ENCODE measurements around the gene KCNH5.

The KCNH5 gene

DNA sequence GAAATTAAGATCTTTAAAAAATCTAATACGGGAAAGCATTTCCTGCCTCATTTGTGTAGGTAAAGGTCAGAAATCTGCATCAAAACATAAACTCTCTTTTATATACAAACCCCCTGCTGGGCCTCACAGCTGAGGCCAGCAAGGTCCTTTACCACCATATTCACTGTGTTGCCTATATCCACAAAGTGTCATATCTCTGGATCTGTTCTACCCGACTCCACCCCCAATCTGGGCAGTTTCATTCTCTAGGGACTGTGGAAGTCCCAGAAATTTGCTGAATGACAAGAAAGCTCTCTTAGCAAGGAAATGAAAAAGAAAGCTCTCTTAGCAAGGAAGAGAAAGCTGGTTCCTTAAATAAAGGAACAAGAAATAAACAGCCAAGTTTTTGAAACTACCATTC, 301.7 kb downstream of the KCNH5 start:
- Histone ChIP-seq H3K4me3 (ENCODE audit: low read depth in 1 of 2, low read length in 2 of 2) (no peak overlapping the region), H3K36me3 (ENCODE audit: control insufficient read depth in 1 of 2, insufficient read depth in 2 of 2, low read length in 2 of 2) (no peaks in the 10 kb centered on the region), H3K27ac (ENCODE audit: low read length) (no peak overlapping the region), H3K27me3 (ENCODE audit: low read depth, low read length) (no peaks in the 10 kb centered on the region), H3K4me1 (ENCODE audit: control insufficient read depth in 1 of 2, insufficient read depth in 2 of 2, low read length in 2 of 2) (no peaks in the 10 kb centered on the region), H3K9me3 (ENCODE audit: control insufficient read depth in 1 of 2, low read length in 2 of 2) (no peaks in the 10 kb centered on the region)

DNA sequence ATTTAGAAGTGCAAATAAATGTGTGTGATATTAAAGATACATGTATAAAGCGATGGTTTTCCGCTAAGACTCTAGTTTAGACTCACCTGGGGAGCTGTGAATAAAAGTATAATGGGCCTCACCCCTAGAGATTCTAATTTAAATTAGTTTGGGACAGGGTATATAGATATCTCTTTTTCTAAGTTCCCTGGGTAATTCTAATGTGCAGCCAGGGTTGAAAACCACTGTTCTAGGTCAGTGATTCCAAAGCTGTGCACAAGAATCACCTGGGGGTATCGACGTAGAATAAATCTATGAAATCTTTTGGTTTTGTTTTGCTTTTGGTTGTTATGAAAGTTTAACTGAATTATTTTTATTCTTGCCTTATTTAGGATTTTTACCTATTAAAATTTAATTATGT, 302.1 kb downstream of the KCNH5 start:
- Histone ChIP-seq H3K27ac (ENCODE audit: low read length) (no peak overlapping the region), H3K4me3 (ENCODE audit: low read depth in 1 of 2, low read length in 2 of 2) (no peak overlapping the region), H3K9me3 (ENCODE audit: control insufficient read depth in 1 of 2, low read length in 2 of 2) (no peaks in the 10 kb centered on the region), H3K27me3 (ENCODE audit: low read depth, low read length) (no peaks in the 10 kb centered on the region), H3K4me1 (ENCODE audit: control insufficient read depth in 1 of 2, insufficient read depth in 2 of 2, low read length in 2 of 2) (no peaks in the 10 kb centered on the region), H3K36me3 (ENCODE audit: control insufficient read depth in 1 of 2, insufficient read depth in 2 of 2, low read length in 2 of 2) (no peaks in the 10 kb centered on the region)

DNA sequence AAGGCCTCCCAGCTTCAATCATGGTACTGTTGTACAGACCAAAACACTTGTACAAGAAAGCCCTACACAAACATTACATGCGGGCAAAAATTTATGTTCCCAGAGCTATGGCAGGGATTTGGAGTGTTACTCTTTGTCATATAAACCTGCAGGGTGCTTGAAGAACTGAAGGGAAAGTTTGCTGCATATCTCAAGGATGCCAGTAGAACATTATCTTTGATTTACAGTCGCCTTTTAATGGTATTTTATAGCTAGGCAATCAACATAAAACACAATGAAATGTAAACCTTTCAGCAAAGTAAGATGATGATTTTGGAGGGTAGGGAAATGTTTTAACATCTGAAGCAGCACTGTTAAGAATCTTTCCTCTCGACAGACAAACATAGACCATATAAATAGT, 305.6 kb downstream of the KCNH5 start:
- Histone ChIP-seq H3K4me1 (ENCODE audit: control insufficient read depth in 1 of 2, insufficient read depth in 2 of 2, low read length in 2 of 2) (no peaks in the 10 kb centered on the region), H3K27ac (ENCODE audit: low read length) (no peak overlapping the region), H3K27me3 (ENCODE audit: low read depth, low read length) (no peaks in the 10 kb centered on the region), H3K4me3 (ENCODE audit: low read depth in 1 of 2, low read length in 2 of 2) (no peak overlapping the region), H3K36me3 (ENCODE audit: control insufficient read depth in 1 of 2, insufficient read depth in 2 of 2, low read length in 2 of 2) (no peaks in the 10 kb centered on the region), H3K9me3 (ENCODE audit: control insufficient read depth in 1 of 2, low read length in 2 of 2) (no peaks in the 10 kb centered on the region)

DNA sequence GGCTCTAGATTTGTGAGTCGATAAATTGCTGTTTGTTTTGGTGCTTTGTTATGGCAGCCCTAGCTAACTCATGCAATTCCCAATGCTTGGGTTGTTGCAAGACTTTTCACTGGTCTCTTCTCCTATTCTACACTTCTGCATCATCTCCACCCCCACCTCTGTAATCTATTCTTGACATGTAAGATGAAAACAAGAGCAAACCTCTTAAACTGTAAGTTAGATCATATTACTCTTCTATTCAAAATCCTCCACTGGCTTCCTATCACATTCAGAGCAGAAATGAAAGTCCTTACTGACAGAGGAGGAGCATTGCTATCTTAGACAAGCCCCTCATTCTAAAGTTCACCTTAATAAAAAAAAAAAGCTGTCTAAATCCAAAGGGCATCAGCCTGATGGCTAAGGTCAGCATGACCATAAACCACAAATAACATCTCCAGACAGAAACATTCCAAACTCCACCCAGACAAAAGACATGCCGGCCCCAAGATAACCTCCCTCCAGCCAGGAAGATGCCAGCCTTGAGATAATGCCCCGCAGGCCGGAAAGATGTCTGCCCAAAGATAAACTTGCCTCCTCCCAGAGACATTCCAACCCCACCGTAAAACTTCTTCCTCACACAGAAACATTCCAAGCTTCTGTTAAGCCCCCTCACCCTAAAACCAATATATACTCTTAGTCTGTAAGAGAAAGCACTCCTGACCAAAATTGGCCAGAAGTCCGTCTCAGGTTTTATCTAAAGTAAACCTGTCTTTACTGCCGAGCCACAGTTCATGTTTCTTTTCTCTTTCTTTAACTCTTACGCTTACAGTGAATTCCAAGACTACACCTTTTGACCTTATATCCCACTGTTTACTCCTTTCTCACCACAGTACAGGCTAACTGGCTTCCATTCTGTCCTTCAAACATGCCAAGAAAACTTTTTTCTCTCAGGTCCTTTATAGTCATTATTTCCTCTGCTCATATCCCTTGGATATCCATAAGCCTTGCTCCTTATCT, 308.9 kb downstream of the KCNH5 start:
- no peaks in the 10 kb centered on the region for H3K27me3 ChIP-seq (ENCODE audit: low read depth, low read length)
- H3K27ac ChIP-seq (ENCODE audit: low read length) = no peak overlapping the region
- no peak overlapping the region for H3K4me3 ChIP-seq (ENCODE audit: low read depth in 1 of 2, low read length in 2 of 2)
- no peaks in the 10 kb centered on the region for H3K9me3 ChIP-seq (ENCODE audit: control insufficient read depth in 1 of 2, low read length in 2 of 2)
- no peaks in the 10 kb centered on the region for H3K36me3 ChIP-seq (ENCODE audit: control insufficient read depth in 1 of 2, insufficient read depth in 2 of 2, low read length in 2 of 2)
- H3K4me1 ChIP-seq (ENCODE audit: control insufficient read depth in 1 of 2, insufficient read depth in 2 of 2, low read length in 2 of 2) = no peaks in the 10 kb centered on the region

DNA sequence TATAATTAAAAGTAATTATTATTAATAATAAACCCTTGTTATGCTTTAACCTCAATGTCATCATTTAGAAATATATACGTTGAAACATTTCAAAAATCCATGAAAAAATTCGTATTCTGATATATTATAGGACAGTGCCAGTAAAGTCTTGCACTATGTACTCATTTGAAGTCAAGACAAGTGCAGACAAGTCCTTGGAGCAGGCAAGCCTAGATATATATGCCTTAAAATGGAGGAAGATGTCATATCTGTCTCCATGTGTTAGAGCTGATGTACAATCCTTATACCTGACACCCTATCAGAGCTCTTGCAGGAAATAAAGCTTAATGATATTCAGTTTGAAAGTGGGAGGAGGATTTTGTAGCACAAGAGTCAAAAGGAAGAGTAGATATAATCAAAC, 310.4 kb downstream of the KCNH5 start:
- H3K4me1 ChIP-seq (ENCODE audit: control insufficient read depth in 1 of 2, insufficient read depth in 2 of 2, low read length in 2 of 2) = no peaks in the 10 kb centered on the region
- H3K27me3 ChIP-seq (ENCODE audit: low read depth, low read length) = no peaks in the 10 kb centered on the region

DNA sequence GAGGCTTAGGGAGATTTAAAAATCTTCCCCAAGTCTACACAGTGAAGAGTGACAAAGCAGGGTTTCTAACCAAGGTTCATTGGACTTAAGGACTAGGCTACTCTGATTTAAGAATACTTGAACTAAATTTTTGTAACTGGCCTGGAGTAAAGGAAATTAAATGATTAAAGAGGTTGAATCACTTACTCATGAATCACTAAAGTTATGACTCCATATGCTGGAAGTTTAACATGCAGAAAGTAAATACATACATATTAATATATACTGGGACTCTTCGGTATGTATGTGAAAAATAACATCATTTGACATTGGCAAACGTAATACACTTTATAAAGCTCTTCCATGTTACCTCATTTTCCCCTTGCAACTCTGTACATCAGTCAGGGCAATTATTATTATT, 322.9 kb downstream of the KCNH5 start:
- Histone ChIP-seq H3K36me3 (ENCODE audit: control insufficient read depth in 1 of 2, insufficient read depth in 2 of 2, low read length in 2 of 2) (no peaks in the 10 kb centered on the region), H3K4me1 (ENCODE audit: control insufficient read depth in 1 of 2, insufficient read depth in 2 of 2, low read length in 2 of 2) (no peaks in the 10 kb centered on the region), H3K4me3 (ENCODE audit: low read depth in 1 of 2, low read length in 2 of 2) (no peak overlapping the region), H3K27ac (ENCODE audit: low read length) (no peak overlapping the region), H3K27me3 (ENCODE audit: low read depth, low read length) (no peaks in the 10 kb centered on the region), H3K9me3 (ENCODE audit: control insufficient read depth in 1 of 2, low read length in 2 of 2) (no peaks in the 10 kb centered on the region)

More for the DNA sequence above, 310.4 kb downstream of the KCNH5 start:
- Histone ChIP-seq H3K4me3 (ENCODE audit: low read depth in 1 of 2, low read length in 2 of 2) (no peak overlapping the region), H3K36me3 (ENCODE audit: control insufficient read depth in 1 of 2, insufficient read depth in 2 of 2, low read length in 2 of 2) (no peaks in the 10 kb centered on the region), H3K27ac (ENCODE audit: low read length) (no peak overlapping the region), H3K9me3 (ENCODE audit: control insufficient read depth in 1 of 2, low read length in 2 of 2) (no peaks in the 10 kb centered on the region)

DNA sequence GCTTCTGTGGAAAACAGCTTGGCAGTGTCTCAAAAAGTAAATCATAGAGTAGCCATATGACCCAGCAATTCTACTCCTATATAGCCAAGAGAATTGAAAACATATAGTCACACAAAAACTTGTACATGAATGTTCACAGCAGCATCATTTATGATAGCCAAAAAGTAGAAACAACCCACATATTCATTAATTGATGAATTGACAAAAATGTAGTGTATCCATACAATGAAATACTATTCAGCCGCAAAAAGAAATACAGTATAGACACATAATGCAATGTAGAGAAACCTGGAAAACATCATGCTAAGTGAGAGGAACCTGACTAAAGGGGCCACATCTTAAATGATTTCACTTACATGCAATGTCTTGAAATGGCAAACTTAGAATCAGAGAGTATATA, 326.6 kb downstream of the KCNH5 start:
- Histone ChIP-seq H3K4me1 (ENCODE audit: control insufficient read depth in 1 of 2, insufficient read depth in 2 of 2, low read length in 2 of 2) (no peaks in the 10 kb centered on the region), H3K36me3 (ENCODE audit: control insufficient read depth in 1 of 2, insufficient read depth in 2 of 2, low read length in 2 of 2) (no peaks in the 10 kb centered on the region), H3K4me3 (ENCODE audit: low read depth in 1 of 2, low read length in 2 of 2) (no peak overlapping the region), H3K9me3 (ENCODE audit: control insufficient read depth in 1 of 2, low read length in 2 of 2) (no peaks in the 10 kb centered on the region), H3K27ac (ENCODE audit: low read length) (no peak overlapping the region), H3K27me3 (ENCODE audit: low read depth, low read length) (no peaks in the 10 kb centered on the region)

DNA sequence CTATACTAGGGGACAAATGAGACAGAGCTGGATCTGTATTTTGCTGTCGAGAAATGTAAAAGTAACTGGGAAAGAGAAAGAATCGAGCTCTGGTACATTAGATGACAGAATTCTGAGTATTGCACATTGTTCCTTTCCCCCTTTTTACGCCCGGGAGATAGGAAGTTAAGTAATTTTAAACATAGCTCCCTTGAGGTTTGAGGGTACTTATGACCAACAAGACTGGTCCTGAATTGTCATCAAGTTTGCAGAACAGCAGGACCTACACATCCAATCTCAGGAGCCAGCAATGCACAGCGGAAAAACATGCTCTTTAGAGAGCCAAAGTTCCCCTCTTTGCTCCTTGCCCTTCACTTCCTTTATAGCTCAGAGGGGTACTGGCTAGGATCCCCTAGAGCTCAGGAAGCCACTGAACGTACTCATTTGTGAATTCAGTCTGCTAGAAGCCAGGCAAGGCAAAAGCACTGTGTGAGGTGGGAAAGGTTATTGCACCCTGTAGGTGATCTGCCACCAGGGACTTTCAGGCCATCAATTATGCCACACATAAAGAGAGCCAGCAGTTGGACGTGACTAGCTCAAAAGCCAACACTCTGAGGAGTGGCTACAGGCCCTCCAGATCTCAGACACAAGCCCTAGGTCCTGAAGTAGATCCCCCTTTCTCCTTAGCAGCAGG, 333.8 kb downstream of the KCNH5 start:
- H3K9me3 ChIP-seq (ENCODE audit: control insufficient read depth in 1 of 2, low read length in 2 of 2) = no peaks in the 10 kb centered on the region
- no peaks in the 10 kb centered on the region for H3K27me3 ChIP-seq (ENCODE audit: low read depth, low read length)
- no peaks in the 10 kb centered on the region for H3K36me3 ChIP-seq (ENCODE audit: control insufficient read depth in 1 of 2, insufficient read depth in 2 of 2, low read length in 2 of 2)
- no peak overlapping the region for H3K27ac ChIP-seq (ENCODE audit: low read length)
- no peak overlapping the region for H3K4me3 ChIP-seq (ENCODE audit: low read depth in 1 of 2, low read length in 2 of 2)
- no peaks in the 10 kb centered on the region for H3K4me1 ChIP-seq (ENCODE audit: control insufficient read depth in 1 of 2, insufficient read depth in 2 of 2, low read length in 2 of 2)

DNA sequence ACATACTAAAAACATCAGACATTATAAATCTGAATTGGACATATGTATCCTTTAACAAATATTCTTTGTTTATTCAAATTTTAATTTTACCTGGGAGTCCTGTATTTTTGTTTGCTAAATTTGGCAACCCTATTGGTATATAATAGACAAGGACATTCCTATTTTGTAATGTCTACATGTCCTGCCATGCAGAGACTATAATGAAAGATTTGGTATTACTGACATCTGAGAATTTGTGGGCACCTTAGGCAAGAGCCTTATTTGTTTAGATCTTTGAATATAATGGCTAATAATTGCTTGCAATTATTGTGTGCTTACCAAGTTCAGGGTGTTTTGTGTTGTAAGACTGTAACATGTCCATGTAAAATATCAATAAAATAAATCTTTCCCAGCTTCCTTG, 334.4 kb downstream of the KCNH5 start:
- Histone ChIP-seq H3K9me3 (ENCODE audit: control insufficient read depth in 1 of 2, low read length in 2 of 2) (no peaks in the 10 kb centered on the region), H3K27me3 (ENCODE audit: low read depth, low read length) (no peaks in the 10 kb centered on the region), H3K4me3 (ENCODE audit: low read depth in 1 of 2, low read length in 2 of 2) (no peak overlapping the region), H3K27ac (ENCODE audit: low read length) (no peak overlapping the region), H3K36me3 (ENCODE audit: control insufficient read depth in 1 of 2, insufficient read depth in 2 of 2, low read length in 2 of 2) (no peaks in the 10 kb centered on the region), H3K4me1 (ENCODE audit: control insufficient read depth in 1 of 2, insufficient read depth in 2 of 2, low read length in 2 of 2) (no peaks in the 10 kb centered on the region)

DNA sequence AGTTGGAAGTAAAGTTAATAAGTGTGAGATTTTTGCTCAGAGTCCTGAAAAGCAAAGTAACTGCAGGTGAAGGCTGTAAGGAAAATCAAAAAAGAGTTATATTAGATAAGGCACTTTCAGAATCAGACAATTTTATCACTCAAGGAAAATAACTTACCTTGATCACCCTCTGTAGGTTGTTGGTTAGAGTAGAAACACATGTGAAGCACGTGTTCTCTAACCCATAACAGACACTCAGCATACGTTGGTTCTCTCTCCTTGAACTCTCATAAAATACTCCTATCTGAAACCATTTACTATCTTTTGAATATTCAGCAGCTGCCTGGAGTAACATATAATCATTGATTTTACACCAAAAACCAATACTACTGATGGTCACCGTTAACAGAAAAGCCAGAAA, 335.5 kb downstream of the KCNH5 start:
- H3K4me3 ChIP-seq (ENCODE audit: low read depth in 1 of 2, low read length in 2 of 2) = no peak overlapping the region
- H3K36me3 ChIP-seq (ENCODE audit: control insufficient read depth in 1 of 2, insufficient read depth in 2 of 2, low read length in 2 of 2) = no peaks in the 10 kb centered on the region
- H3K9me3 ChIP-seq (ENCODE audit: control insufficient read depth in 1 of 2, low read length in 2 of 2) = no peaks in the 10 kb centered on the region
- no peaks in the 10 kb centered on the region for H3K27me3 ChIP-seq (ENCODE audit: low read depth, low read length)
- H3K4me1 ChIP-seq (ENCODE audit: control insufficient read depth in 1 of 2, insufficient read depth in 2 of 2, low read length in 2 of 2) = no peaks in the 10 kb centered on the region
- no peak overlapping the region for H3K27ac ChIP-seq (ENCODE audit: low read length)

DNA sequence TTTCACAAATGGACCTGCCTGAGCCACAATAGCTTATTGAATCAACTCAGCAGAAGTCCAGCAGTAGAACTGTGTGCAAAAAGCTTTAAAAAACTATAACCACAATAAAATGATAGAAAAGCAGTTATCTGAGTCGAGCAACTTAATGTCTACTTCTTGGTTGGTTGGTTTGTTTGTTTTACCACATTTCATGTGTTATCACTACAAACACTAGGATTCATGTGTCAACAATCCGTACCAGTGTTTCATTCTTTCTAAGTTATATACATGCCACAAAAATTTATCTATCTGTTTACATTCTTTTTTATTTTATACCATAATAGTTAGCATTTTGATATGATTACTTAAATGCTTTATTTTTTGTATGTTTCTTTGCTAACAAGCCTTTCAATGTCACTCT, 339.0 kb downstream of the KCNH5 start:
- no peaks in the 10 kb centered on the region for H3K4me1 ChIP-seq (ENCODE audit: control insufficient read depth in 1 of 2, insufficient read depth in 2 of 2, low read length in 2 of 2)
- no peak overlapping the region for H3K4me3 ChIP-seq (ENCODE audit: low read depth in 1 of 2, low read length in 2 of 2)
- H3K27ac ChIP-seq (ENCODE audit: low read length) = no peak overlapping the region
- no peaks in the 10 kb centered on the region for H3K36me3 ChIP-seq (ENCODE audit: control insufficient read depth in 1 of 2, insufficient read depth in 2 of 2, low read length in 2 of 2)
- H3K27me3 ChIP-seq (ENCODE audit: low read depth, low read length) = no peaks in the 10 kb centered on the region
- no peaks in the 10 kb centered on the region for H3K9me3 ChIP-seq (ENCODE audit: control insufficient read depth in 1 of 2, low read length in 2 of 2)
